NCI-H1092 treated with DMSO at 0.1 percent for 48 hours (cell line): ENCODE measurements around the gene OSBPL5.

Source experiments
- DNase-seq: peaks from one replicate; lab custom pipeline; 2025; lab: John Stamatoyannopoulos, UW

Gene OSBPL5

GRCh38 chr11:3197044-3197695 is 32.1 kb upstream of the OSBPL5 start:
- DNase-seq = no peak

- no peak for DNase-seq
Observed at GRCh38 chr11:3196161-3197043, 31.3 kb upstream of the OSBPL5 start.

- no peak for DNase-seq
Observed at GRCh38 chr11:3195251-3196160, 30.4 kb upstream of the OSBPL5 start.

DNA sequence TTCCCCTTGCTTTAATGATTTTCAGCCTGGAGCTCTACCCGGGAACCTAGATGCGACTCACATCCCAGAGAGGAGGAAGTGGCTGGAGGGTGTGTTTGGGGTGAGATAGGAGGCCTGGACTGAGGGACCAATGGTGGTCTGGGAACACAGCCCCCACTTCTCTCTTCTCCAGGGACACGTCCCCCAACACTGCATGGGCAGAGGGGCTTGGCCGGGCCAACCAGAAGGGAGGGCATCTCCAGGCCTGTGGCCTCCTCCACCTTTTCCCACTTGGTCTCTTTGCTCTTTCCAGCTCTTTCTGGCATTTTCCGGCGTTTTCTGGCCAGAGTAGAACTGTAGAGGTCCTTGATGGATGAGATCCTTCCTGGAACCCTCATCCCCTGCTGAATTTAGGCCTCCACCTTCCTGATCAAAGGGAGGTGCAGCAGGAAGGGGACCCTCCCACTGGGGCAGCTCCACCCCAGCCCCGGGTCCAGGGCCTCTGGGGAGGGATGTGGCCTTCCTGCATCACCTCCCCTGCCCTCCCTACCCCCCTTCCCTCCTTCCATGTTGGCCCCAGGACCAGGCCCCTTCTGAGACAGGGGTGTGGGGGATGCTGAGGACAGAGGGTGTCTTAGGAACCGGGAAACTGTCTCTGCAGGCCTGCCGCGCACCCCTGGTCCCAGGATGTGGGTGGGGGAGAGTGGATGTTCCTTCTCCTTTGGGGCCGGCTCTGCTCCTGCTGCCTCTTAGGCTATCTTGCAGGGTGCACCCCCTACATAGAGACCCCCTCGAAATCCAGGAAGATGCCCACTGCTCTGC is 29.1 kb upstream of the OSBPL5 start:
- no peak for DNase-seq

GRCh38 chr11:3193373-3194015 is 28.4 kb upstream of the OSBPL5 start:
- no peak for DNase-seq

DNA sequence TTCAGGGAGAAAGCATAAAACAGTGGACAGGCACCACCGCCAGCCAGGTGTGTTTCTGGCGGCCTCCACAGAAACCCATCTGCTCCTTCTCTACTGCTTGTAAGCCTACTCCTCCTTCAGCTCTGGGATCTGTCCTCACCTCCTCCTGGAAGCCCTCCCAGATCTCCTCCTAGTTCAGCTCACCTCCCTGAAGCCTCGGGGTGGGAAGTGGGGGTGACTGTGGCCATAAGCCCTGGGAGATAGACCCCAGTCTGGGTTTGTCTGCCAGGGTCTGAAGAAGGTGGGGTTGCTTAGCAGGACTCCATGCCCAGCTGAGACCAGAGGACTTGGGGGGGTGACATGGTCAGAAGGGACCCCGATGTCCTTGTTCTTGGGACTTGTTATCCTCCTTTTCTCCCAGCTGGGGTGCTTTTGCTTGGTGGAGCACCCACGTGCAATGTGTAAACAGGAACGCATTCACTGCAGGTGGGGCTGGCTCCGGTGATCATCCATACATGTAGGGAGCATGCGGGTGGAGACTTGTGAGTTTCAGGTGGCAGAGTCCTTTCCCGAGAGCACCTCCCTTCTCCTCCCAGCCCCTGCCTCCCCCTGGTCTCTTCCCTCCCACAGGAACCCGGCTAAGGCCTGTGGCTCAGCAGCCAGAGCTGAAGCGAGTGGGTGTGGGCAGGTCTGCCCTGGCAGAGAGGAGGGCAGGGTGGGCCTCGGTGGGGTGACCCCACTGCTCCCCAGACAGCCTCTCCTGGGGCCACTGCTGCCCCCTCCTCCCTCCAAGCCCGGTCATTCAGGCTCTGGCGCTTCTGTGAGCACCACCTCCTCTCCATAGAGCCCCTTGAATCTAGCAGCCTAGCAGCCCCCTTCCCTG is 27.6 kb upstream of the OSBPL5 start:
- no peak for DNase-seq

GRCh38 chr11:3191586-3192324 is 26.6 kb upstream of the OSBPL5 start:
- DNase-seq = no peak

DNA sequence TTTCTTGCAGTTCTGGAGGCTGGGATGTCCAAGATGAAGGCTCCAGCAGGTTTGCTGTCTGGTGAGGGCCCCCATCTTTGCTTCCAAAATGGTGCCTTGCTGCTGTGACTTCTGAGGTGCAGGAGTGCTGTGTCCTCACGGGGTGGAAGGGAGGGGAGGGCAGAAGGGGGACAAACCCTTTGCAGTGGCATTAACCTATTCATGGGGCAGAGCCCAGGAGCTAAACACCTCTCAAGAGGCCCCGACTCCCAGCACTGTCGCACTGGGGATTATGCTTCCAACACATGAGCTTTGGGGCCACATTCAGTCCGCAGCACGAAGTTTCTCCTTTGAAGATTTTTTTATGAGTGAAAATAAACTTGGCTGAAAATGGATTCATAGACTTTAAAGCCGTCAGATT is 25.5 kb upstream of the OSBPL5 start:
- DNase-seq = no peak

DNA sequence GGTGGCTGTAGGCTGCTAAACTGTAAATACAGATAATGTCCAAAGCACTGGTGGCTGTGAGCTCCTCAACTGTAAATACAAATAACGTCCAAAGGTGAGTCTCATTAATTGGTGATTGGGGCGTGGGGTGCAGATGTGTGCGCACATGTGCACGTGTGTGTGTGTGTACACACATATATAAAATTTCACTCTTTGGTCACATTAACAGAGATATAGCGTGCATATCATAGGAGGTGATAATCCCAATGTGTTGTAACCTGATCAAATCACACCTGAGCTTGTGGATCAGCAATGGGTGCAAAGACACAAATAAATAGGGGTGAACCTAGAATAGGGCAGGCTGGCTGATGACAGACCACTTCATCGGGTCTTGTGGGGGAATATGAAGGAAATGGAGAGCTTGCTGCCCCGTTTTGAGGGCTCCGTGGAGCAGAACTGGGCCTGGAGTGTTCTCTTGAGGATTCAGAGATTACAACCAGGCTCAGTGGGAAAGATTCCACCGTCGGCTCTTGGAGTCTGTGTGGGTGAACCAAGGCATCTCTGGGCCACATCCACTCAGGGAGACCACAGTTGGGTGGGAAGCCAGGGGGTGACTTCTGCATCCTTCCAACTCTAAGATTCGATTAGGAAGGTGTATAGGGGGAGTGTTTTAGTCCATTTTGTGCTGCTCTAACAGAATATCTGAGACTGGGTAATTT is 24.9 kb upstream of the OSBPL5 start:
- DNase-seq = no peak

GRCh38 chr11:3189196-3189843 is 24.2 kb upstream of the OSBPL5 start:
- no peak for DNase-seq

DNA sequence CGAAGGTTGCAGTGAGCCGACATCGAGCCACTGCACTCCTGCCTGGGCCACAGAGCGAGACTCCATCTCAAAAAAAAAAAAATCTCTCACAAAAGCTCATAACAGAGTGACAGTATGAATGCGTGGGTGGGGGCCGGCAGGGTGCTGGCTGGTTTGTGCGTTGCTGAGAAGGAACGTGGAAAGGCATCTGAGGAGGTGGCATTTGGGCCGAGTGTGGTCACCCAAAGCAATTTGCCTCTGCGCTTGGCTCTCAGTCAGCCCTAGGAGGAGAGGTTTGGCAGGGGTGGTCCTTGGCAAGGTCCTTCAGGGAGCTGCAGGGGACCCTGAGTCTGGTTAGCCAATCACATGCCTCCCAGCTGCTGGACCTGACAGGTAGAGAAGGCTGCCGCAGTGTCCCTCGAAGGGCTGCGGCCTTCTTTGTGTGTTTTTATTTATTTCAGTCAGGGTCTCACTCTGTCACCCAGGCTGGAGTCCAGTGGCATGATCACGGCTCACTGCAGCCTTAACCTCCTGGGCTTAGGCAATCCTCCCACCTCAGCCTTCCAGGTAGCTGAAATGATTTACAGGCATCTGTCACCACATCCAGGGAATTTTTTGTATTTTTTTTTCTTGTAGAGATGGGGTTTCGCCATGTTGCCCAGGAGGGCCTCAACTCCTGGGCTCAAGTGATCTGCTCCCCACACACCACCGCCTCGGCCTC is 23.5 kb upstream of the OSBPL5 start:
- no peak for DNase-seq

DNA sequence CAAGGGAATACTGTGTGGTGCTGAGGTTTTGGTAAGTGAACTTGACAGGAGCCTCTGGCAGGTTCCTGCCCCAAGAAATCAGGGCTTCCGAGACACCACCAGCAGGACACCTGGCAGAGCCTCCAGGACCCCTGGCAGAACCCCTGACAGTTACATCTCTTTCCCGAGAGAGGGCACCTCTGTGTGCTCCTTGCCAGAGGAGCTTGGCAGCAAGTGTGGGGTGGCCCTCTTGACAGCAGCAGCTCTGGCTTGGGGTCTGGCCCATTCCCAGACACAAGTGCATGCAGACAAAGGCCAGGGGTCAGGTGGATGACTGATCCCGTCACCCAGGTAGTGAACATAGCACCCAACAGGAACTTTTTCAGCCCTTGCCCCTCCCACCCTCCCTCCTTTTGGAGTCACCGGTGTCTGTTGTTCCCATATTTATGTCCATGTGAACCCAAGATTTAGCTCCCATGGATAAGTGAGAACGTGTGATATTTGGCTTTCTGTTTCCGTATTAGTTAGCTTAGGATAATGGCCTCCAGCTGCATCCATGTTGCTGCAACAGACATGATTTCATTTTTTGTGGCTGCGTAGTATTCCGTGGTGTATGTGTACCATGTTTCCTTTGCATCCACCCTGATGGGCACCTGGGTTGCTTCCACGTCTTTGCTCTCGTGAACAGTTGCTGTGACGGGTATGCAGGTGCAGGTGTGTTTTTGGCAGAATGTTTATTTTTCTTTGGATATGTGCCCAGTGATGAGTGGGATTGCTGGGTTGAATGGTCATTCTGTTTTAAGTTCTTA is 21.2 kb upstream of the OSBPL5 start:
- no peak for DNase-seq

DNA sequence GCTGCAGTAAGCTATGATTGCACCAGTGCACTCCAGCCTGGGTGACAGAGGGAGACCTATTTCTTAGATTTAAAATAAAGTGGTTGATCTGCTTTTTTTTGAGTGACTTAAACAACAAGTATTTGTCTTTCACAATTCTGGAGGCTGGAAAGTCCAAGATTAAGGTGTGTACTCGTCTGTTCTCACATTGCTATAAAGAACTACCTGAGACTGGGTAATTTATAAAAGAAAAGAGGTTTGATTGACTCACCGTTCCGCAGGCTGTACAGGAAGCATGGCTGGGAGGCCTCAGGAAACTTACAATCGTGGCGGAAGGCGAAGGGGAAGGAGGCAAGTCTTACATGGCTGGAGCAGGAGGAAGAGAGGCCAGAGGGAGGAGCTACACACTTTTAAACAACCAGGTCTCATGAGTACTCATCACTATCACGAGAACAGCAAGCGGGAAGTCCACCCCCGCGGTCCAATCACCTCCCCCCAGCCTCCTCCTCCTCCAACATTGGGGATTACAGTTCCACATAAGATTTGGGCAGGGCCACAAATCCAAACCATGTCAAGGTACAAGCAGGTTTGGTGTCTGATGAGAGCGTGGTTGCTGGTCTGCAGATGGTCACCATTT is 19.7 kb upstream of the OSBPL5 start:
- no peak for DNase-seq

DNA sequence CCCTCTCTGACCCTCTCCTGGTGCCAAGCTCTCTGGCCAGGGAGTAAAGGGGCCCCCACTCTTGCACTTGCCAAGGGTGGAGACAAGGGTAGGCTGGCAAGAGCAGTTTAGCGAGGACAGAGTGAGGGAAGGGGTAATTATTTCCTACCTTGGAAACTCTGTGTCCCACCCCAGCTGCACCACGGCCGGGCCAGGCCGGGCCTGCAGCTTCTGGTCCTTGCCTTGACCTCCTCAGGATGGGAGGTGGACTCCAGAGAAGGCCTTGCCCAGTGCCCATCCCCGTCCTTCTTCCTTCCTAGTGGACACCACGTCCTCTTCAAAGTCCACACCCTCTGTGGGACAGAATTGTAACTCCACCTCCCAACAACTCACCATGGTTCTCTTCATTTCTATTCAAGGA is 18.4 kb upstream of the OSBPL5 start:
- DNase-seq = no peak

DNA sequence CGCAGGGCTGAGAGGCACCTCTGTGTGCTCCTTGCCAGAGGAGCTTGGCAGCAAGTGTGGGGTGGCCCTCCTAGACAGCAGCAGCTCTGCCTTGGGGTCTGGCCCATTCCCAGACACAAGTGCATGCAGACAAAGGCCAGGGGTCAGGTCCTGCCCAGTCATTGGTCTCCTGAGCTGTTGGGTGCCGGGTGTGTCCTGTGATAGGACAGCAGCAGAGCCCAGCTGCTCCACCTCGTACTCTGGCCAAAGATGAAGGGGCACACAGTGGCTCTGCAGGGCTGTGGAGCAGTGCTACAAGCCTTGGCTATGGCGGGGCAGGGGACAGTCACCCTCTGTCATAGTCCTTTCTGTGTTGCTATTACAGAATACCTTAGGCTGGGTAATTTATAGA is 17.3 kb upstream of the OSBPL5 start:
- no peak for DNase-seq

DNA sequence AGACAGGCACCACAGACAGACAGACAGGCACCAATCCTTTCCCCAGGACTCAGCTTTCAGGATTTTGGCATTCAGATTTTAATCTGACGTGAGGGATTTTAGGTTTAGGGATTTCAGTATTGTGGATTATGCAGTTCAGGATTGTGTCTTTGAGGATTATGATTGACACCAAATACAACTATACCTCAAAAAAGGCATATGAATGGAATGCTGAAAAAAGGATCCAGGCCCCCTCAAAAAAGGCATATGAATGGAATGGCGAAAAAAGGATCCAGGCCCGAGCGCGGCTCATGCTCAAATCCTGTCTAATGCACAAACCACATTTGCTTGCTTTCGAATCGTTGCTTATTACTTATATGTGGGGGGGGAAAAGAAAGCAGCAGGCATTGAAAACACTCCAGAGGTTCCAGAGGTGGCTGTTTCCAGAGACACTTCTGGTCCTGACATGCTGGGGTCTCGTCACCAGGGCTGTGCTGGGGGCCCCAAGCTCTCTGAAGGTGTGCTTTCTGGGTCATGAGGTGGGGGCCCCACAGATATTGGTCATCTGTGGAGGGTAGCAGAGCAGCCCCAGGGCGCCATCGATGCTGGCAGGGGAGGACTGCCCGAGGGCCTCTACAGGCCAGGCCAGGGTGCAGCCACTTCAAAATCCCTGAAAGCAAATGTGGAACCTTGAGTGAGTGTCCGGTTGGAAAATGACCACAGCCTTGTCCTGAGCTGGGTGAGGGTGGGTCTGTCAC is 16.8 kb upstream of the OSBPL5 start:
- DNase-seq = no peak
